ENCODE results near the gene TRAM2.

Gene TRAM2

DNA sequence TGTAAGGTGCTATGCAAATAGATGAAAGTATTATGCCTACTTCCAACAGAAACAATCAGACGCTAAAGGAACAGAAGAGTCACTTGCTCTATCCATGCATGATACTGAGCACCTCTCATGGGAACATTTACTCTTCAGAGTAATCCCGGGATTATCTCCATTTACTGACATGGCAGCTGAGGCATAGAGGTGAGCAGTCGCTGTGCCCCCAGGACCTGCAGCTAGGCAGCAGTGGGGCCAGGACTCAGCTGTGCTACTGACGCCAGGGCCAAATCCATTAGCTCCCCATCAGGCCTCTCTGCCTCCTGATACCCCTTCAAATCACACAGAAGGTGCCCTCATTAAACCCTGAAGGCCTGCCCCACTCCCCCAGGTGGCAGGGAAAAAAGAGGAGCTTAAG, 51.9 kb downstream of the TRAM2 start:
- DNase-seq: no peak

GRCh38 chr6:52523378-52524142, 53.3 kb downstream of the TRAM2 start:
- DNase-seq: peak in 1 of 5 experiments; percentile 54

- no peak for DNase-seq
These were observed 54.2 kb downstream of the TRAM2 start for GRCh38 chr6:52522655-52523054.

GRCh38 chr6:52522151-52522626, 54.7 kb downstream of the TRAM2 start:
- DNase-seq: no peak

- DNase-seq: no peak
These were observed 57.2 kb downstream of the TRAM2 start for GRCh38 chr6:52519618-52520017.

GRCh38 chr6:52518279-52518945, 58.4 kb downstream of the TRAM2 start:
- no peak for DNase-seq

GRCh38 chr6:52517502-52518278, 59.2 kb downstream of the TRAM2 start:
- DNase-seq: peak in 1 of 5 experiments; percentile 54

GRCh38 chr6:52516943-52517342, 59.9 kb downstream of the TRAM2 start:
- no peak for DNase-seq

DNA sequence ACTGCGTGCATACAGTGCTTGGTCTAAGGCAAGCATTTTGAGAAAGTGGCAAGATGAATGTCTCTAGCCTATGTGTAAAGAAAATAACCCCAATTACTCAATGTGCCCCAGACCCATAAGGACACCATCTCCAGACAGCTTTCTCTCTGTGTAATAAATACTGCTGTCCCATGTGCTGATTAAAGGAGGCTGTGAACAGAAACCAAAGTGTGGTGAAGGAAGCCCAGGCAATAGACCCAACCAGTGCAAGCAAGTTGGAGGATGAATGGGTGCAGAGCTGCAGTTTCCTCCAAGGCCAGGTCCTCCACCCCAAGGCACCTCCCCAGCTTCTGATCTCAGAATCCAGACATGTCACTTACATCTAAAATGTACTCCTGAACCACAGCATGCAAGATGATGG, 60.6 kb downstream of the TRAM2 start:
- peak in 1 of 5 experiments; percentile 37 for DNase-seq

DNA sequence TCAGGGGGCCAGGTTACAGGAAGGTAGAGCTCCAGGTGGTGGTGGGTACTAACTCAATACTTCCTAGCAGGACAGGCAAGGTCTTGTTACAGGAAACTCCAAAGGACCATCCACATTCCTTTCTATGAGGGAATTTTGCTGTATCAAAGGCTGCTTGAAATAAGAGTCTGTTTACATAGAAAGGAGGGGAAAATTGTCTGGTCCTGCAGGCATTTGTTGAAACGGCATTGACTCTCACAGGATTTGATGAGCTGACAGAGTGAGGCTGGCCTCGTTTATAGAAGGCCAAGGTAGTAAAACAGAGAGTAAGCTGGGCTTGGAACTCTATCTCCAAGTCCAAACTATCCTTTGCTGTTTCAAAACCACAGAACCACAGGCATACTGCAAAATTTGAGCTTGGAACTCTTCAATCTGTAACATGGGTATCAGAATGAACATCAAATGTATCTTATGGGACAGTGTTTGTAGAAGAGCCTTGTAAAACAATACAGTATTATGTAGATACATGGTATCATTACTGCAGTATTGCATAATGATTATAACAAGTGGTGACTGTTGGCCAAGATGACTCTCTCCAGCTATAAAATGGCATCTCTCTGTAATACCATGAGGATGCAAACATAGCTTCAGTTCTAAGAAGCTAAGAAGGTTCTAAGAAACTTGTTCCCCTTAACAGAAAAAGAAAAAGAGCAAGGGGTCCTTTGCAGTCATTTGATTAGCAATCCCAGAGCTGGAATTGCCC, 61.5 kb downstream of the TRAM2 start:
- DNase-seq: no peak

DNA sequence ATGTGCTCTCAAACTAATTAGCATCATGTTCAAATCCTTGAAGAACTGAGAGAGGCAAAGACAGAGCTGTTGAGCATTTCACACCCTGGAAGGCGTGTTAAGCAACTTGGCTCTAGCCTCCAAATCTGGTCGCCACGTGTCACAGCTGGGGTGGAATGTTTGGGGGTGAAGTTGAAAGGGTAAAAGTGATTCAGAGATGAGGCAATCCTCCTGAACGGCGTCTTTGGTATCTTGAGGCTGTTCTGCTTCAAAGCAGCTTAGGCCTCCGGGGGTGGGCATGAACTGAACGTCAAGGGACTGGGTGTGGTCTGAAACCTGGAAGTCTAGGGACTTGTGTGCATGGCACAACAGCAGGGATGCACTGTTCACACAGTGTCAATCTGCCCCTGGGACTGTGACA, 62.3 kb downstream of the TRAM2 start:
- DNase-seq: no peak

- DNase-seq: no peak
These were observed 63.0 kb downstream of the TRAM2 start for GRCh38 chr6:52513896-52514295.

GRCh38 chr6:52513464-52513863, 63.4 kb downstream of the TRAM2 start:
- DNase-seq: no peak

- DNase-seq: no peak
These were observed 64.7 kb downstream of the TRAM2 start for GRCh38 chr6:52512199-52512598.

DNA sequence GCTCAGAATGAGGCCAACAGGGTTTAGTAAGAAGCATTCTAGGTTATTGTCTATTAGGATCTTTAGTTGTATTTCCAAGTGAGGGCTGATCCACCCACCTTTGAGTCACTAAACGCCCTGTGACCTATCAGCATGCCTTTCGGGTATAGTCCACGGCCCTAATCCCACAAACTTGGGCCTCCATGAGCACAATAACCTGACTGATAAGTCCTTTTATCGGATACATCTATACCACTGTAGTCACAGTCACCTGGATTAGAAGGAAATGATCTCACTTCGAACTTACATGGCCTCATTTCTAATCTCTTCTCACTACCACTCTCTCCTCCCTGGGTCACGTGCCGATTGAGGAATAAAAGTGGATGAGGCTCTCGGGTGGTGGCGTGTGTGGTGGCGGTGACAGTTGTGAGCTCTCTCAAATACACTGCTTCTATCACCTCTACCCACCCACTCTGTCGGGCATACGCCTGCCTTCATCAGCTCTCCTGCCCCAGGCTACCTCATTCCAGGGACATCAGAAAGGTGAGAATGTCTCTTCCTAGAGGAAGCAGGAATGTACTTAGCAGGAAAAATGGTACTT, 65.2 kb downstream of the TRAM2 start:
- no peak for DNase-seq

DNA sequence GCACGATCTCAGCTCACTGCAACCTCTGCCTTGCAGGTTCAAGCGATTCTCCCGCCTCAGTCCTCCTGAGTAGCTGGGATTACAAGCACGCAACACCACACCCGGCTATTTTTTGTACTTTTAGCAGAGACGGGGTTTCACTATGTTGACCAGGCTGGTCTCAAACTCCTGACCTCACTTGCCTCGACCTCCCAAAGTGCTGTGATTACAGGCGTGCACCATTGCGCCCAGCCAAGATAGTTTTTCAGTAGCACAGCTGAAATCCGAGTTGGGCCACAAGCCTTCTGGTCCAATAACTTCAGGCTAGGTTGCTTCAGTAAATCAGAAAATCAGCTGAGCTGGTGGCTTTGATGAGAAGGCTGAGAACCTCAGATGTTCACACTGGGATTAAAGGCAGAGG, 65.7 kb downstream of the TRAM2 start:
- DNase-seq: no peak

- no peak for DNase-seq
These were observed 66.7 kb downstream of the TRAM2 start for GRCh38 chr6:52510213-52510562.

GRCh38 chr6:52509281-52510212, 67.3 kb downstream of the TRAM2 start:
- DNase-seq: no peak

GRCh38 chr6:52508261-52508739, 68.6 kb downstream of the TRAM2 start:
- DNase-seq: no peak

- DNase-seq: no peak
These were observed 69.2 kb downstream of the TRAM2 start for GRCh38 chr6:52507557-52508260.
